HG03103 (cell line): ENCODE data around the gene ZNF443.
"Not testable (repeated sequence)": the region's sequence is repeated elsewhere in the genome, so short reads cannot be mapped to it uniquely, and the experiment has no call there.

Experiments
- ATAC-seq: cut with Tn5 transposase; IDR thresholded peaks from one replicate; pipeline ENCODE4 v1.9.1; 2021; ENCODE audit warnings: low read depth; ENCODE audit not compliant: unreplicated experiment

Gene ZNF443

DNA sequence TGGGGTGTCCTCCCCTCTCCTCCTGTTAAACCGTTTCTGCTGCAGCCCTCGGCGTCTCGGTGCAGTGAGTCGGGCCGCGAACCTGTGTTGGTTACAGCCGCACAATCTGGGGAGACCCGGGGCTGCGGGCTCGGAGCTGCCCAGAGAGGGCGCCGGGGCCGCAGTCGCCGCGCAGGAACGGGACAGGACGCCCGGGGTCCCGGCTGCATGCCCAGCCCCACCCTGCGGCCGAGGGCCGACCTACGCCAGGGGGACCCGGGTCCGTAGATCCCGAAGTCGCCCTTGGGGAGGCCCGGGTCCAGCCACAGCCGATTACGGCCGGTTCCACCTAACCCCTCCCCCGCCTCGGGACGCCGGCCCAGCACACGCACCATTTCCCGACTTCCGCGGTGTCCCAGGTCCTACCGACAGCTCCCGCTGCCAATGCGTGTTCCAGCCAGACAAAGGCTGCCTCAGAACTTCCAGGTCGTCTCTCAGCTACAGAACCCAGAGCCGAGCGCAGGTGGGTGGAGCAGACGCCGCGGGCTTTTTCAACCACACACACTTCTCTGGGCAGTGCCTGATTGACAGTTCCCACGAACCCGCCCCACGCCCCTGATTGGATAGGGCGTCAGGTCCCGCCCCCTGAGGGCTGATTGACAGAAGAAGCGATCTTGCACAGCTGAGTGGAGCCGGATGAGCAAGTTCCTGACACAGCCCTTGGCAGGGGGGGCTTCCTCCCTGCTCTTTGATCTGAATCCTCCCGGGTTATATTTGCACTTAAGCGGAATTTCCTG lies at the start of gene ZNF443:
TSS of gene ZNF443 (minus strand) at position 481 of the 776 bp plus-strand sequence. CDS start at position 374, 107 bp downstream.
- peak; percentile 90 for ATAC-seq

DNA sequence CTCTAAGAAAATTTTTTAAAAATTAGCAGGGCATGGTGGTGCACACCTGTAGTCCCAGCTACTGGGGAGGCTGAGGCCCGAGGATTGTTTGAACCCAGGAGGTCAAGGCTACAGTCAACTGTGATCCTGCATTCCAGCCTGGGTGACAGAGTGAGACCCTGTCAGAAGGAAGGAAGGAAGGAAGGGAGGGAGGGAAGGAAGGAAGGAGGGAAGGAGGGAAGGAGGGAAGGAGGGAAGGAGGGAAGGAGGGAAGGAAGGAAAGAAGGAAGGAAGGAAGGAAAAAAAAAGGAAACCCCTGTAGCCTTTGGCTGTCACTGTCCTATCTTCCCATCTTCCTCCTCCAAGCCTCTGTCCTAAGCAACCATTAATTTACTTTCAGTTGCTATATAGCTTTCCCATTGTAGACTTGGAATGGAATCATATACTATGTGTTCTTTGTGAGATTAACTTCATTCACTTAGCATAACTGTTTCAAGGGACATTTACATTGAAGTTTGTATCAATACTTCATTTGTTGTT lies 45.5 kb upstream of the ZNF443 start:
- ATAC-seq, result not testable (repeated sequence)

DNA sequence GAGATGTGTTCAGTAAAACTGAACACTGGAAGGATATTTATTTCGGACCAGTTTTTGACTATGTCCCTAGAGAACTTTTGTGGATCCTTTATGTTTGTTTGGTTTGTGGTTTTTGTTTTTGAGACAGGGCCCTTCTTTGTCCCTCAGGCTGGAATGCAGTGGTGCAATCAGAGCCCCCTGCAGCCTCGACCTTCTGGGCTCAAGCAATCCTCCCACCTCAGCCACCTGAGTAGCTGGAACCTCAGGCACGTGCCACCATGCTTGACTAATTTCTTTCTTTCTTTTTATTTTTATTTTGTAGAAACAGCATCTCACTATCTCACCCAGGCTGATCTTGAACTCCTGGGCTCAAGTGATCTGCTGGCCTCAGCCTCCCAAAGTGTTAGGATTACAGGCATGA lies 44.8 kb upstream of the ZNF443 start:
- no peak for ATAC-seq

GRCh38 chr19:12485052-12485416 lies 44.2 kb upstream of the ZNF443 start:
- ATAC-seq, result no peak

DNA sequence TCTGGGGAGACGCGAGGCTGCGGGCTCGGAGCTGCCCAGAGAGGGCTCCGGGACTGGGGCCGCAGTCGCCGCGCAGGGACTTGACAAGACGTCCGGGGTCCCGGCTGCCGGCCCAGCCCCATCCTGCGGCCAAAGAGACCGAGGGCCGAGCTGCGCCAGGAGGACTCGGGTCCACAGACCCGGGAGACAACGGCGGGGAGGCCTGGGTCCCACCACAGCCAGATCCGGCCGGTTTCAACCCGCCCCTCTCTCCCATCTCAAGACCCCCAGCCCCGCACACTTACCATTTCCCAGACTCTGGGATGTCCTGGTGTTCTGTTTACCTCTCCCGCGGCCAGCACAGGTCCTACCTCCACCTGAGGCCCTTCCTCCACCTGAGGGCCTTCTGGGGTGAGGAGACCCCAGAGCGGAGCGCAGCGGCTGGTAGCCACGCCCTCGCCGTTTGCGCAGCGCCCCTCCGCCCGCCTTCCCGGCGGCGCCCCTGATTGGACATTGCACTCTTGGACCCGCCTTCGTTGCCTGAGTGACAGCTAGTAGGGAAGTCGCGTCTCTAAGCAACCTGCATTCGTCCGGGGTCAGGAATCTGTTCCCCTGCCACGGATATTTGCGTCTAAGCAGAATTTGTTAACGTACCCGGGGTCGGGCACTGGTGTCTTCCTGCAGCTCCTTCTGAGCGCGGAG lies 43.7 kb upstream of the ZNF443 start, which contains the start of gene ZNF709:
TSS of gene ZNF709 (minus strand) at position 446 of the 681 bp plus-strand sequence. CDS start at position 287, 159 bp downstream.
- ATAC-seq, result peak; percentile 94

DNA sequence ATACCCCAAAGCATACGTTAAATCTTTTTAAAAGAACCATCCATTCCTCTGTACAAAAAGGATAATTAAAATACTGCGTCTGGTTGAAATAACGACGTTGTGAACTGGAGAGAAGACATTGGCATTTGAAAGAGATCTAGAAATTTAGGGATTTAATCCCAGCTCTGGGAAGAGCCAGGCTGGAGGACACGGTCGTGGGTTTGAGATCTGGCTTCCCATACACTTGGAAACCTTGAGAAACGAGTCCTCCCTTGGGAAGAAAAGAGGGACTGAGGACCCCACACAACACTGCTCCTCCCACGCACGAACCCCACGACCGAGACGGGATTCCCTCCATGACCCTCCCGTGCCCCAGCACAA lies 43.2 kb upstream of the ZNF443 start:
- peak; percentile 28 for ATAC-seq

GRCh38 chr19:12482509-12482886 lies 41.7 kb upstream of the ZNF443 start:
- no peak for ATAC-seq

DNA sequence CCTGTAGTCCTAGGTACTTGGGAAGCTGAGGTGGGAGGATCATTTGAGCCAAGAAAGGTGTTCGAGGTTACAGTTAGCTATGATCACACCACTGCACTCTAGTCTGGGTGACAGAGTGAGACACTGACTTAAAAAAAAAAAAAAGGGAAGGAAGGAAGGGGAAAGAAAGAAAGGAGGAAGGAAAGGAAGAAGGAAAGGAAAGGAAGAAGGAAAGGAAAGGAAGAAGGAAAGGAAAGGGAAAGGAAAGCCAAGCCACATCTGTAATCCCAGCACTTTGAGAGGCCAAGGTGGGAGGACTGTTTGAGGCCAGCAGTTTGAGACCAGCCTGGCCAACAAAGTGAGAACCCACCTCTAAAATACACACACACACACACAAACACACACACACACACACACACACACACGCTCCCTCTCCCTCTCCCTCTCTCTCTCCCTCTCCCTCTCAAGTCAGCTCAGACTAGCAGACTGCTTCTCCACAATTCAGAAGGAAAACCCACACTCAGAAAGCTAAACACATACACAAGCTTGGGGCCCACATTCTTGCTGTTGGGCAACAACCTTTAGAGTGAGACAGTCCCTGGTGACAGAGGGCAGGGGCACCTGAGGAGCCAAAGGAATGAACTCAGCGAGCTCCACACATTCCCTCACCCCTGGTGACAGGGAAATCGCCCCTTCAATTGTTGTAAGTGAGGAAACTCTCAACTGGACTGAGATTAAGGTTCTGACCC lies 41.1 kb upstream of the ZNF443 start:
- ATAC-seq, result no peak

DNA sequence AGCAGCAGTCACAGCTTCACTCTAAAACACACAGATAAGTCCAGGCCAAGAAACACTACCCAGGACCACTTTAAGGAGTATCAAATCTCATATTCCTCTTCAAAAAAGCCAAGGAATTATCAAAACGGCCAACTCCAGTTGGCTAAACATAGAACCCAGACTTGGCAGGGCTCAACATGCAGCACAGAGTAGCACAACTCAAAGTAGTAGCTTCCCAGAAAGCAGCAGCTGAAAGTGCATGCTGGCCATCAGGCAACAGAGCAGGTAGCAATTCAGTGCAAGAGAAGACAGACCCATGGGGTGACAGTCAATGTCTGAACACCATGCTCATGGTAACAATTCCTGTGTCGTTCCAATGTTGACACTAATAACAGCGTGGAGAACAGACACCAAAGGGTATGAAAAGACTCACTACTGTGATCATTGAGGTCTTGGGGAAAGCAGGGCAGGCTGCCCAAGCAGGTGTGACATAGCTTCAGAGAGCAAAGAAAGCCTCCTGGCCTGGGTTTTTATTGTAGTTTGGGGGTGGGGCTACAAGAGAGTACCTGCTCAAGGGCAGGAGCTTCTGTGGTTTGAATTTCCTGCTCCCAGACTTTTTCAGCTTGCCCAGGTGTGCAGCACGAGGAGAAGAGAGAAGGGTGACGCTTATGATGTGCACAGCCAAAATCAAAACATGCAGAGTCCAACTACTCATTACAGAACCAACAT lies 37.6 kb upstream of the ZNF443 start:
- no peak for ATAC-seq

GRCh38 chr19:12467651-12468050 lies 26.8 kb upstream of the ZNF443 start:
- not testable (repeated sequence) for ATAC-seq

GRCh38 chr19:12465211-12465610 lies 24.4 kb upstream of the ZNF443 start:
- ATAC-seq, result no peak

DNA sequence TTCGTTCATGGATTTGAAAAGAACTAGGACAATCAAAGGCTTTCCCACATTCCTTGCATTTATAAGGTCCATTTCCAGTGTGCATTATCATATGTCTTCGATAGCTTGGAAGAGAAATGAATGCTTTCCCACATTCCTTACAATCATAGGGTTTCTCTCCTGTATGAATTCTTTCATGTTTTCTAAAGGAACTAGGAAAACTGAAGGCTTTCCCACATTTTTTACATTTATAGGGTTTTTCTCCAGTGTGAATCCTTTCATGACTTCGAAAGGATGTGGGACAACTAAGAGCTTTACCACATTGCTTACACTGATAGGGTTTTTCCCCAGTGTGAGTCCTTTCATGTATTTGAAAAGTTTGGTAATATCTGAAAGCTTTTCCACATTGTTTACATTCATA lies 23.9 kb upstream of the ZNF443 start:
- no peak for ATAC-seq

DNA sequence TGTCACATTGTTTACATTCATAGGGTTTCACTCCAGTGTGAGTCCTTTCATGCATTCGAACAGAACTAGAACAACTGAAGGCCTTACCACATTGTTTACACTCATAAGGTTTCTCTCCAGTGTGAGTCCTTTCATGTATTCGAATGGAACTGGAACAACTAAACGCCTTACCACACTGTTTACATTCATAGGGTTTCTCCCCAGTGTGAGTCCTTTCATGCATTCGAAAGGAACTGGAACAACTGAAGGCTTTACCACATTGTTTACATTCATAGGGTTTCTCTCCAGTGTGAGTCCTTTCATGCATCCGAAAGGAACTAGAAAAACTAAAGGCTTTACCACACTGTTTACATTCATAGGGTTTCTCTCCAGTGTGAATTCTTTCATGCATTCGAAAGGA lies 23.3 kb upstream of the ZNF443 start:
- not testable (repeated sequence) for ATAC-seq

- ATAC-seq, result no peak
Observed at GRCh38 chr19:12453495-12453894, 12.7 kb upstream of the ZNF443 start.

- no peak for ATAC-seq
Observed at GRCh38 chr19:12450844-12451243, 10.0 kb upstream of the ZNF443 start.

- ATAC-seq, result no peak
Observed at GRCh38 chr19:12448808-12449207, 8.0 kb upstream of the ZNF443 start.

- not testable (repeated sequence) for ATAC-seq
Observed at GRCh38 chr19:12439686-12440540, 908 bp downstream of the ZNF443 start.

GRCh38 chr19:12430726-12431299 lies 10.0 kb downstream of the ZNF443 start:
- ATAC-seq, result not testable (repeated sequence)

DNA sequence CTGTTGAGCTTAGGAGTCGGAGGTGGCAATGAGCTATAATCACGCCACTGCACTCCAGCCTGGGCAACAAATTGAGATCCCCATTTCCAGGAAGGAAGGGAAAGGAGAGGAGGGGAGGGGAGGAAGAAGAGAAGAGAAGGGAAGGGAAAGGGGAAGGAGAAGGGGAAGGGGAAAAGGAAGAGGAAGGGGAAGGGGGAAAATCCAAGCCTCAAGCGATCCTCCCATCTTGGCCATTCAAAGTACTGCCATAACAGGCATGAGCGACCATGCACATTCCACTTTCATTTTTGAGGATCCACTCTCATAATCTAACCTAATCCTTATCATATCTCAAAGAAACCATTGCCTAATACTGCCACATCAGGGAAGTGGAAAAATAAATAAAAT lies 14.9 kb downstream of the ZNF443 start:
- no peak for ATAC-seq
